HG02610 (cell line): ENCODE data around the gene SRPK2.
"Not testable (repeated sequence)": the region's sequence is repeated elsewhere in the genome, so short reads cannot be mapped to it uniquely, and the experiment has no call there.

ENCODE experiments used
- ATAC-seq: cut with Tn5 transposase; IDR thresholded peaks from one replicate; pipeline ENCODE4 v1.9.1; 2021; ENCODE audit warnings: mild to moderate bottlenecking, moderate library complexity; ENCODE audit not compliant: unreplicated experiment

The SRPK2 gene

DNA sequence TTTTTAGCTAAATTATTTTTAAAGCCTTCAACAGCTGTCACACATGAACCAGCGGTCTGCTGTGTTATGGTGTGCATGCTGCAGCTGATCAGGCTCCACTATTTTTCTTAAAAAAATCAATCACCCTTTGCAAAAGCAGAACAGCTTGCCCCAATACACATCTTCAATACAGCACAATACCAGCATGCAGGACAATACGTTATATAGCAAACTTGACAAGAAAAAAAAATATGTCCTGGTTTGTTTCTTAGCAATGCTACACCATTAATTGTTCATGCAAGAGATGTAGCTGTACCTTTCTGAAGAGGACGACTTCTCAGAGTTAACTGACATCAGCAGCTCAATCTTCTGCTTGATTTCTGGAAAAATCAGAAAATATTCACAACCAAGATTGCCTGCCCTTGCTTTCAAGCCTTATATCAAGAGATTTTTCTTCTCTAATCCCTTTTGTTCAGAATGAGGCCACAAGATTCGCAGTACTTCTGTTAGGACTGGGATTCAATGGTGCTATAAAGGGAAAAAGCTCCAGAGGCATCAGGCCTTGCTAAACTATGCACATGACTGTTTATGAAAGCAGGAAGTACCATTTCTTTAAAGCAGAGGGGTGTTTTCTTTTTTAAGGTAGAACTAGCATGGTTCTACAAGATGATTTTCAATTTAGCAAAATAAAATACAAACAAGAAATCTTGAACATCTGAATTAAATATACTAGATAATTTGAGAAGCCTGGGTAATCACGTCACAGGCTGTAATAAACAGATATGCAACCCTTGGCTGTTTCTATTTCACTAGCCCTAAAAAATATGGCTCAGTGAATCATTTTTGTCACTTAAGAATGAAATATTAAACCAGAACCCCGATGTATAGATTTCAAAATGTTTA, 120.0 kb downstream of the SRPK2 start:
- ATAC-seq, result peak; percentile 79

DNA sequence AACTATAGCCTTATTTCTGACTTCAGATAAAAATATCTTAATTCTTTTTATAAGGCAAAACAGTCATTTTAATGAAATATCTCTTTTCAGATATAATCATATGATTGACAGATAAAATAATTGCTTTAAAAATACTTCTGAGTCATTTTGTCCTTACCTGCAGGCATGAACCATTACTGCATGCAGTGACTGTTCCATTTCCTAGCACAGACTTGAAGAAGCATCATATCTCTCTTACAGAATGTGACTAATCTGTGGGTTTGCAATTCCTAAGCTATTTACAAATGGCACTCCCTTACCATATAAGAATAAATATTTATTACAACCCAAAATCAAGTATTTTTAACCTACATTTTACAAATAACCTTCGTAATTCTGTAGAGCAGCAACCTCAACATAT, 120.7 kb downstream of the SRPK2 start:
- ATAC-seq, result peak; percentile 49

- no peak for ATAC-seq
Observed at GRCh38 chr7:105267244-105267643, 121.5 kb downstream of the SRPK2 start.

DNA sequence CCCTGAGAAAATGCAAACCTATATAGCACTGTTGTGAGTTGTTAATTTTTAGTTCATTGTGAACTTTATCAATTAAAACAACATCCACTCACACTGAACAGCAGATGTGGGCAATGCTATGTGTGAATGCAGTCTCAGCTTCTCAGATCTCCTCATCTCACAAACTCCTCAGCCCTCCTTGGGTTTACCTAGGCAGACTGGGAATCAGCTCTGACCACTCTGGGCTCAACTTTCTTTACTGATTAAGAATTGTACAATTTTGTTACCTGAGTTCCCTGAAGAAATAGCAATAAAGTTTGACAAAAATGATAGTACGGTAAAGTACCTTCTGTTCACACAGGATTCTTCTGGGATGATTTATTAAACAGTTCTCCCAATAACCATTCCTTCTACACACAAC, 124.0 kb downstream of the SRPK2 start:
- no peak for ATAC-seq

GRCh38 chr7:105261689-105262088, 127.0 kb downstream of the SRPK2 start:
- ATAC-seq, result no peak

GRCh38 chr7:105260201-105260871, 128.4 kb downstream of the SRPK2 start:
- not testable (repeated sequence) for ATAC-seq

GRCh38 chr7:105258919-105259318, 129.8 kb downstream of the SRPK2 start:
- ATAC-seq, result not testable (repeated sequence)

DNA sequence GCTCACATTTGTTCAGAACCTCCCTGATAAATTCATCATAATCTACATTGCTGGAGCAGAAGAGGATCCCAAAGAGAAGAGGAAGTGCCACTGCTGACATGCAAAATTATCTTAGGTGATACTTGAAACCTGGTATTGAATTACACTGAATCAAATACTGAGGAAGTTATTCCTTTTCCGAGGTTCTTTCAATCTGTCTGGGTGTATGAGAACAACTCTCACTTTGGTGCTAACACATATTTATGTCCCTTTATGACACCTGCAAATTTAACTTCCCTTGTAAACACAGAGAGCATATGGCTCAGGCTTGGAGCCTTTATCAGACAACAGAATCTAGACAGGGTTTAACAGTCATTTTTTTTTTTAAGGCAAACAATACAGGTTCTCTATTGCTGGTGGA, 131.4 kb downstream of the SRPK2 start:
- ATAC-seq, result peak; percentile 48

GRCh38 chr7:105256761-105257231, 131.9 kb downstream of the SRPK2 start:
- ATAC-seq, result peak; percentile 53

- ATAC-seq, result no peak
Observed at GRCh38 chr7:105250706-105251105, 138.0 kb downstream of the SRPK2 start.

- no peak for ATAC-seq
Observed at GRCh38 chr7:105250239-105250638, 138.5 kb downstream of the SRPK2 start.

- no peak for ATAC-seq
Observed at GRCh38 chr7:105249216-105249615, 139.5 kb downstream of the SRPK2 start.

DNA sequence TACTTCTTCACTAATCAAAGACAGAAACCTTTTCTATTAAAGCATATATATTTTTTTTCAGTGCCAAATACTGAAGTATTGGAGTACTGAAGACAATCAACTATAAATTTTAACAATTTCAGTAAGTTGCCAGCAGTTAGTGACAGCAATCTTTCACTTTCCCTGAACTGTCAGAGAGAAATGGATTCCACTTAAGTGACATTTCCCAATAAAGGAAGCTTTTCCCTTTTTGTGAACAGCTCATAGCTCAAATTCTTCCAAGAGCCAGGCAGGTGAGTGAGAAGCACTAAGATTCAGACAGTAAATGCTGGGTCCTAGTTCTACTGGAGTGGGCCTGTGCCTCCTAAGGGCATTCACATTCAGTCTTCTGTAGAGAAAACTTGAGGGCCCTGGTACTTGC, 142.0 kb downstream of the SRPK2 start:
- ATAC-seq, result no peak

GRCh38 chr7:105246256-105246655, 142.5 kb downstream of the SRPK2 start:
- no peak for ATAC-seq

GRCh38 chr7:105245398-105246114, 143.2 kb downstream of the SRPK2 start:
- no peak for ATAC-seq

DNA sequence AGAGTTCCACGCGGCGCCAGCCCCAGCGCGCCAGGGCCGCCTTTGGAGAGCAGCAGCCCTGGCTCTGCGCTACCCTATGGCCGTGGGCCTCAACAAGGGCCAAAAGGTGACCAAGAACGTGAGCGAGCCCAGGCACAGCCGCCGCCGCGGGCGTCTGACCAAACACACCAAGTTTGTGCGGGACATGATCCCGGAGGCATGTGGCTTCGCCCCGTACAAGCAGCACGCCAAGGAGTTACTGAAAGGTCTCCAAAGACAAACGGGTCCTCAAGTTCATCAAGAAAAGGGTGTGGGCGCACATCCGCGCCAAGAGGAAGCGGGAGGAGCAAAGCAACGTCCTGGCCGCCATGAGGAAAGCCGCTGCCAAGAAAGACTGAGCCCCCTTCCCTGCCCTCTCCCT, 144.1 kb downstream of the SRPK2 start:
- ATAC-seq, result no peak

DNA sequence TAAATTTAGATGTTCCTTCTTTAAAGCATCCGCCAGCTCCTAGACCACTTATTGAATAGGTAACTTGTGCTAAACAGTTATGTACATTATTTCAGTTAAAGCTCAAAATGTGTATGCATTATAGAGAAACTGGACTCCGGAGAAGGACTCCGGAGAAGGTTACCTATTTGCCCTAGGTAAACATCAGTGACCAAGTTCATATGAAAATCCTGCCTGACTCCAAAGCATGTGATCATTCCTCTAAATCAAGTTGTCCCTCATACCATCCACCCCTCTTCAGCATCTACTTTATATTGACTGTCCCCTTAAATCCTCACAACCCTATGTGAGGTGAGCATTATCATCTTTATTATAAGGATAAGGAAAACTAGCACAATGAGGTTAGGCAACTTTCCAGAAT, 147.5 kb downstream of the SRPK2 start:
- no peak for ATAC-seq

DNA sequence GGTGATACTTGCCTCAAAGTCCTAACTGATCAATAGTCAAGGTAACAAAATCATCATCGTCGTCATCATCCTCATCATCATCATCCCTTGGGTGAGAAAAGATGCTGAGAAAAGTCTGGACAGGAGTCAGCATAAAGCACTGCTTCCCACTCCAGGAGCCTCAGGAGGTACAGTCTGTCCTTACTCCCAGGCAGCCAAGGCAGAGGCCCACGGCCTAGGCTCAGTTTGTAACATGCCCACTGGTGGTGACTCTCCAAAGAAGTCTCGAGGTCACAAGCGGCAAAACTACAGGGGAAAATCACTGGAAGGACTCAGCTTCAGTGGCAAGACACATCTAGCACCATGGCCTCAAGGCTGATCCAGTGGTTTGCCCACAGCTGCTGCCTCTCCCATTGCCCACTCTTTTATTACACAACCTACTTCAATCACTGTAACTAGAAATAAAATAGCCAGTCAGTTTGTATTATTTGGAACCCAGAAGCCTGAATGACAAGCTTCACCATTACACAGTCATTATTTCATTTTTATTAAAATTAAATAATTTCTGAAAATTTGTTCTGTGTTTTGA, 150.4 kb downstream of the SRPK2 start:
- ATAC-seq, result no peak

GRCh38 chr7:105234886-105235285, 153.8 kb downstream of the SRPK2 start:
- ATAC-seq, result no peak

- ATAC-seq, result not testable (repeated sequence)
Observed at GRCh38 chr7:105232829-105233291, 155.9 kb downstream of the SRPK2 start.

- no peak for ATAC-seq
Observed at GRCh38 chr7:105230486-105230885, 158.2 kb downstream of the SRPK2 start.
